IMR-90 (cell line): Measurements from ENCODE around the gene IL2RG.

Experiments used
- BHLHE40 ChIP-seq: fragments of 150-350 bp; IDR thresholded peaks from 2 replicates; pipeline ENCODE4 v1.6.1; 2016; ENCODE audit warnings: mild to moderate bottlenecking, low read depth, low read length
- CEBPB ChIP-seq: IDR thresholded peaks from 2 replicates; pipeline ENCODE4 v1.6.1; 2012; ENCODE audit warnings: low read depth, low read length, improper control_type of control experiment
- CHD1 ChIP-seq: IDR thresholded peaks from 2 replicates; pipeline ENCODE4 v1.6.1; 2012; ENCODE audit warnings: low read depth, low read length, improper control_type of control experiment
- CTCF ChIP-seq: conservative IDR thresholded peaks from 2 replicates; pipeline ENCODE4 v1.5.1; 2012; ENCODE audit warnings: mild to moderate bottlenecking, low read depth, low read length, improper control_type of control experiment
- ELK1 ChIP-seq: fragments of 150-350 bp; IDR thresholded peaks from 2 replicates; pipeline ENCODE4 v1.6.1; 2016; ENCODE audit warnings: low read depth, mild to moderate bottlenecking, low read length, moderate library complexity, borderline replicate concordance
- FOS ChIP-seq: fragments of 150-350 bp; IDR thresholded peaks from 2 replicates; pipeline ENCODE4 v1.6.1; 2016; ENCODE audit warnings: low read depth, low read length
- MAFK ChIP-seq: IDR thresholded peaks from 2 replicates; pipeline ENCODE4 v1.6.1; 2012; ENCODE audit warnings: low read depth, low read length, improper control_type of control experiment
- MXI1 ChIP-seq: IDR thresholded peaks from 2 replicates; pipeline ENCODE4 v1.6.1; 2012; ENCODE audit warnings: low read depth, mild to moderate bottlenecking, low read length, moderate library complexity, borderline replicate concordance
- POLR2A ChIP-seq: IDR thresholded peaks from 2 replicates; pipeline ENCODE4 v1.6.1; 2012; ENCODE audit warnings: mild to moderate bottlenecking, low read depth, low read length
- RAD21 ChIP-seq: IDR thresholded peaks from 2 replicates; pipeline ENCODE4 v1.6.1; 2012; ENCODE audit warnings: low read length, improper control_type of control experiment
- RCOR1 ChIP-seq: IDR thresholded peaks from 2 replicates; pipeline ENCODE4 v1.6.1; 2012; ENCODE audit warnings: mild to moderate bottlenecking, low read length, improper control_type of control experiment; ENCODE audit not compliant: insufficient replicate concordance
- RFX5 ChIP-seq: IDR thresholded peaks from 2 replicates; pipeline ENCODE4 v1.8.0; 2012; ENCODE audit warnings: low read depth, mild to moderate bottlenecking, low read length, moderate library complexity
- USF2 ChIP-seq: fragments of 150-350 bp; IDR thresholded peaks from 2 replicates; pipeline ENCODE4 v1.6.1; 2017; ENCODE audit warnings: mild to moderate bottlenecking, antibody characterized with exemption, low read length, low read depth

- no peak for TF ChIP-seq CTCF
- TF ChIP-seq MXI1: no peak
- no peak for TF ChIP-seq MAFK
- TF ChIP-seq POLR2A: no peak
- TF ChIP-seq RAD21: no peak
- no peak for TF ChIP-seq USF2
- TF ChIP-seq RFX5: no peak
- TF ChIP-seq CEBPB: no peak
- TF ChIP-seq CHD1: no peak
- TF ChIP-seq FOS: no peak
- no peak for TF ChIP-seq BHLHE40
- no peak for TF ChIP-seq ELK1
- TF ChIP-seq RCOR1: no peak
These were observed 49.1 kb upstream of the IL2RG start for GRCh38 chrX:71160475-71160874.
